ENCODE results near the gene USH1C.

DNA sequence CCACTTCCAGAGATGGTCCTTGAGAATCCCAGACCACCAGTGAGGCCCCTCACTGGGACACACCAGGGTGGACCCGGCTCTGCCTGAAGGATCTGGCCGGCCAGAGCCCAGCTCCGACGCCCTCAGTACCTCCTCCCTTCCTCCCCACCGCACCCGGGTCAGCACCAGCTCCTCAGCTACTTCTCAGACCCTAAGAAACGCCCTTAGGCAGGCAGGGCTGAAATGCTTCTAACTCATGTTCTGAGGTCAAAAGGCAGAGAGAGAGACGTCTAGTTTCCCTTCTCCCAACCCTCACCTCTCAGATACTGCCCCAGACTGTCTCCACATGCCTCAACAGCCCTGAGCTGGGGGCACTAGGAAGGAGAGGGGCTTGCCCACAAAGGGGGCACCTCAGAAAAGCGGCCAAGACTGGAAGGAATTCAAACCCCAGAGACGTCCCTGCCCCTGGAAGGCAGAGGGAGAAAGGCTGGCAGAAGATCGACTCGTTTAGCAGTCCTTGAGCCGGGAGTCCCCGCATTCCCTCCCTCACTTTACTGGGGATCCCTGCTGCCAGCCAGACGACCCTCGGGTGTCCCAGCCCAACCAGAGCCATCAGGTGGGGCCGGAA is 539 bp downstream of the USH1C start:
- TF ChIP-seq, protein P1, sequence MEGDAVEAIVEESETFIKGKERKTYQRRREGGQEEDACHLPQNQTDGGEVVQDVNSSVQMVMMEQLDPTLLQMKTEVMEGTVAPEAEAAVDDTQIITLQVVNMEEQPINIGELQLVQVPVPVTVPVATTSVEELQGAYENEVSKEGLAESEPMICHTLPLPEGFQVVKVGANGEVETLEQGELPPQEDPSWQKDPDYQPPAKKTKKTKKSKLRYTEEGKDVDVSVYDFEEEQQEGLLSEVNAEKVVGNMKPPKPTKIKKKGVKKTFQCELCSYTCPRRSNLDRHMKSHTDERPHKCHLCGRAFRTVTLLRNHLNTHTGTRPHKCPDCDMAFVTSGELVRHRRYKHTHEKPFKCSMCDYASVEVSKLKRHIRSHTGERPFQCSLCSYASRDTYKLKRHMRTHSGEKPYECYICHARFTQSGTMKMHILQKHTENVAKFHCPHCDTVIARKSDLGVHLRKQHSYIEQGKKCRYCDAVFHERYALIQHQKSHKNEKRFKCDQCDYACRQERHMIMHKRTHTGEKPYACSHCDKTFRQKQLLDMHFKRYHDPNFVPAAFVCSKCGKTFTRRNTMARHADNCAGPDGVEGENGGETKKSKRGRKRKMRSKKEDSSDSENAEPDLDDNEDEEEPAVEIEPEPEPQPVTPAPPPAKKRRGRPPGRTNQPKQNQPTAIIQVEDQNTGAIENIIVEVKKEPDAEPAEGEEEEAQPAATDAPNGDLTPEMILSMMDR (IDR thresholded peaks at IDR 0.05; ENCODE audit: low read depth, low read length): no peak
- TF ChIP-seq EZH2phosphoT487 (IDR thresholded peaks at IDR 0.05; ENCODE audit: low read depth): no peak

Measured in OCI-LY3 (cell line).